ENCODE measurements around the gene AVEN. TPM values are rescaled to one million over a fixed set of nuclear protein-coding genes. Genes with fewer than 3 reads are reported as not detected.

Gene AVEN
- total RNA-seq, 1 experiment from 2014 or later, result 17.0 TPM

GRCh38 chr15:33826201-33826600, 212.8 kb downstream of the AVEN start:
- no peaks in the 10 kb centered on the region for H3K36me3 ChIP-seq (ENCODE audit: insufficient read depth, low read length, poor library complexity, severe bottlenecking)
- no peaks in the 10 kb centered on the region for H3K9me3 ChIP-seq (ENCODE audit: low read depth, low read length, poor library complexity, severe bottlenecking)
- H3K27me3 ChIP-seq (replicated peaks; ENCODE audit: insufficient read depth, low read depth, low read length, poor library complexity), result peaks cover 2% of the 10 kb centered on the region
- no peak overlapping the region for H3K4me3 ChIP-seq (ENCODE audit: low read depth, low read length, poor library complexity, severe bottlenecking)
- ChIA-PET POLR2A (ENCODE audit: low non-redundant PET) (no interaction called here), CTCF (no interaction called here)
- no peaks in the 10 kb centered on the region for H3K4me1 ChIP-seq (ENCODE audit: insufficient read depth, low read length, poor library complexity, severe bottlenecking)
- BruUV-seq (replicated peaks), result no TSS peak
- no peak overlapping the region for H3K27ac ChIP-seq (ENCODE audit: low read depth, low read length, poor library complexity, severe bottlenecking)
- intact Hi-C loops (cut with micrococcal nuclease; ENCODE audit: unreplicated experiment), result no loop called here
- no peak for DNase-seq (ENCODE audit: low spot score)
- no peak for TF ChIP-seq CTCF (conservative IDR thresholded peaks at IDR 0.05; ENCODE audit: low read depth, low read length)
- no peak for TF ChIP-seq EZH2 (IDR thresholded peaks at IDR 0.05; ENCODE audit: borderline replicate concordance, low read depth, low read length, poor library complexity, severe bottlenecking)

GRCh38 chr15:33825453-33825852, 213.6 kb downstream of the AVEN start:
- Histone ChIP-seq H3K36me3 (ENCODE audit: insufficient read depth, low read length, poor library complexity, severe bottlenecking) (no peaks in the 10 kb centered on the region), H3K4me1 (ENCODE audit: insufficient read depth, low read length, poor library complexity, severe bottlenecking) (no peaks in the 10 kb centered on the region), H3K27ac (ENCODE audit: low read depth, low read length, poor library complexity, severe bottlenecking) (no peak overlapping the region), H3K4me3 (ENCODE audit: low read depth, low read length, poor library complexity, severe bottlenecking) (no peak overlapping the region), H3K9me3 (ENCODE audit: low read depth, low read length, poor library complexity, severe bottlenecking) (no peaks in the 10 kb centered on the region), H3K27me3 (replicated peaks; ENCODE audit: insufficient read depth, low read depth, low read length, poor library complexity) (no peaks in the 10 kb centered on the region)
- BruUV-seq (replicated peaks), result no TSS peak
- intact Hi-C loops (cut with micrococcal nuclease; ENCODE audit: unreplicated experiment), result no loop called here
- ChIA-PET CTCF (no interaction called here), POLR2A (ENCODE audit: low non-redundant PET) (interaction anchor here (0.6 kb wide), 1 partner anchor 176 kb away, joined by 4 read pairs; no protein-coding TSS in a partner anchor)
- TF ChIP-seq EZH2 (IDR thresholded peaks at IDR 0.05; ENCODE audit: borderline replicate concordance, low read depth, low read length, poor library complexity, severe bottlenecking), result no peak
- no peak for TF ChIP-seq CTCF (conservative IDR thresholded peaks at IDR 0.05; ENCODE audit: low read depth, low read length)
- no peak for DNase-seq (ENCODE audit: low spot score)

GRCh38 chr15:33823119-33823518, 215.9 kb downstream of the AVEN start:
- no TSS peak for BruUV-seq (replicated peaks)
- no peaks in the 10 kb centered on the region for H3K9me3 ChIP-seq (ENCODE audit: low read depth, low read length, poor library complexity, severe bottlenecking)
- no peak for DNase-seq (ENCODE audit: low spot score)
- H3K27ac ChIP-seq (ENCODE audit: low read depth, low read length, poor library complexity, severe bottlenecking), result no peak overlapping the region
- H3K36me3 ChIP-seq (ENCODE audit: insufficient read depth, low read length, poor library complexity, severe bottlenecking), result no peaks in the 10 kb centered on the region
- no peak for TF ChIP-seq EZH2 (IDR thresholded peaks at IDR 0.05; ENCODE audit: borderline replicate concordance, low read depth, low read length, poor library complexity, severe bottlenecking)
- TF ChIP-seq CTCF (conservative IDR thresholded peaks at IDR 0.05; ENCODE audit: low read depth, low read length), result no peak
- ChIA-PET POLR2A (ENCODE audit: low non-redundant PET) (no interaction called here), CTCF (no interaction called here)
- H3K4me3 ChIP-seq (ENCODE audit: low read depth, low read length, poor library complexity, severe bottlenecking), result no peak overlapping the region
- H3K27me3 ChIP-seq (replicated peaks; ENCODE audit: insufficient read depth, low read depth, low read length, poor library complexity), result no peaks in the 10 kb centered on the region
- no peaks in the 10 kb centered on the region for H3K4me1 ChIP-seq (ENCODE audit: insufficient read depth, low read length, poor library complexity, severe bottlenecking)
- intact Hi-C loops (cut with micrococcal nuclease; ENCODE audit: unreplicated experiment), result no loop called here
